H1 (cell line): ENCODE measurements around the gene ARHGAP15. TPM values are rescaled to one million over a fixed set of nuclear protein-coding genes. Genes with fewer than 3 reads are reported as not detected.

Experiments used
- CEBPB ChIP-seq: IDR thresholded peaks from 2 replicates; pipeline ENCODE4 v1.6.1; 2012; ENCODE audit warnings: low read depth, low read length
- CTCF ChIP-seq, 3 experiments: IDR thresholded peaks; 1 replicate in 2 of 3; 2 replicates in 1 of 3; pipeline versions ENCODE4 v1.5.1 to v1.6.1; 2011; ENCODE audit warnings: low read length in 3 of 3, mild to moderate bottlenecking in 3 of 3, inconsistent platforms in 2 of 3, low read depth in 1 of 3, moderate library complexity in 1 of 3; ENCODE audit not compliant: insufficient read depth in 1 of 3; ENCODE audit errors: control extremely low read depth in 1 of 3
- JUND ChIP-seq: IDR thresholded peaks from 2 replicates; pipeline ENCODE4 v1.6.1; 2011; ENCODE audit warnings: mild to moderate bottlenecking, improper control_type of control experiment, low read length
- PHF8 ChIP-seq: fragments of 200-600 bp; sonication (generic); conservative IDR thresholded peaks from 2 replicates; pipeline ENCODE4 v1.7.1; 2012; ENCODE audit warnings: low read depth, mild to moderate bottlenecking, inconsistent platforms, low read length, moderate library complexity
- TAF7 ChIP-seq: optimal IDR thresholded peaks from 2 replicates; pipeline ENCODE3; 2011; ENCODE audit warnings: low read depth, mild to moderate bottlenecking, inconsistent platforms, low read length, moderate library complexity, borderline replicate concordance
- TBP ChIP-seq: IDR thresholded peaks from 2 replicates; pipeline ENCODE4 v1.6.1; 2011; ENCODE audit warnings: low read depth, low read length, improper control_type of control experiment
- TEAD4 ChIP-seq: IDR thresholded peaks from 2 replicates; pipeline ENCODE4 v1.6.1; 2012; ENCODE audit warnings: low read depth, low read length, inconsistent platforms, mixed read lengths
- polyA plus RNA-seq, 7 experiments: library from polyadenylated mRNA; depleted of rRNA in 3 of 7; stranded (reverse) in 5 of 7; unstranded in 2 of 7; fragments of >200 nt in 5 of 7; fragments of 200-250 nt in 2 of 7; gene quantifications; 1 replicate in 5 of 7; 2 replicates in 1 of 7; 4 replicates in 1 of 7; pipeline versions ENCODE4 v1.2.1 to v1.2.3, GENCODE V29; 2011 to 2013; ENCODE audit warnings: missing spikeins in 2 of 7, mixed read lengths in 2 of 7
- total RNA-seq: library from RNA; stranded (reverse); fragmentation: NEBNext Ultra II Directional; extraction: Animal tissue kit (Norgen Biotek cat#: 25700); gene quantifications from 2 replicates; pipeline ENCODE4 v1.2.1, GENCODE V29; 2021

ARHGAP15 gene
- total and polyA plus RNA-seq, 2 of the 8 experiments (the other 6 are each of a cell fraction or from before 2014, with no cell fraction given), result not detected

- TF ChIP-seq CTCF (IDR thresholded peaks at IDR 0.05; ENCODE audit: control extremely low read depth in 1 of 3, insufficient read depth in 1 of 3, low read depth in 1 of 3, low read length in 3 of 3) (no peak), TBP (no peak), TAF7 (no peak), CEBPB (no peak), JUND (no peak), TEAD4 (no peak), PHF8 (no peak)
Observed at GRCh38 chr2:143182649-143183048, 53.4 kb downstream of the ARHGAP15 start (continued).
